ENCODE results near the gene TCHHL1.

TCHHL1 gene

GRCh38 chr1:152034654-152035538 is 54.0 kb downstream of the TCHHL1 start:
- peak overlapping the region; percentile 71; the same call in 1 of the 2 replicates for H3K9ac ChIP-seq (ENCODE audit: low read depth, low read length)

GRCh38 chr1:152034324-152034653 is 54.6 kb downstream of the TCHHL1 start:
- peak overlapping the region; percentile 83; the same call in 1 of the 2 replicates for H3K4me3 ChIP-seq (ENCODE audit: low read length)
- no peak overlapping the region for H3K27ac ChIP-seq (ENCODE audit: low read length)
- no peaks in the 10 kb centered on the region for H3K9me3 ChIP-seq (ENCODE audit: insufficient read depth, low read depth, low read length)
- H3K36me3 ChIP-seq (ENCODE audit: insufficient read depth, low read depth, low read length): peaks cover 25% of the 10 kb centered on the region
- H3K4me1 ChIP-seq (ENCODE audit: insufficient read depth, low read length): peaks cover 15% of the 10 kb centered on the region; the same call in 1 of the 2 replicates
- H3K9ac ChIP-seq (ENCODE audit: low read depth, low read length): no peak overlapping the region
- H3K27me3 ChIP-seq (ENCODE audit: insufficient read depth, low read length): peaks cover 23% of the 10 kb centered on the region; the same call in 1 of the 2 replicates

More at GRCh38 chr1:152034654-152035538, 54.0 kb downstream of the TCHHL1 start:
- Histone ChIP-seq H3K36me3 (ENCODE audit: insufficient read depth, low read depth, low read length) (peaks cover 25% of the 10 kb centered on the region), H3K27ac (ENCODE audit: low read length) (peak overlapping the region; percentile 24), H3K27me3 (ENCODE audit: insufficient read depth, low read length) (peaks cover 24% of the 10 kb centered on the region; the same call in 1 of the 2 replicates), H3K9me3 (ENCODE audit: insufficient read depth, low read depth, low read length) (no peaks in the 10 kb centered on the region), H3K4me1 (ENCODE audit: insufficient read depth, low read length) (peaks cover 15% of the 10 kb centered on the region; the same call in 1 of the 2 replicates), H3K4me3 (ENCODE audit: low read length) (peak overlapping the region; percentile 83)

Data from iPS-20b (cell line).